Brain microvascular endothelial cell (primary cell): ENCODE measurements around the gene RERE.

Experiments
- DNase-seq: peaks from one replicate; pipeline ENCODE4 v3.0.0-alpha.2; 2020
- H3K27ac ChIP-seq: fragments of 250-450 bp; sonication (Bioruptor Pico); 2 replicates; pipeline ENCODE4 v1.5.1; 2020; ENCODE audit warnings: mild to moderate bottlenecking, moderate library complexity
- H3K27me3 ChIP-seq: fragments of 250-450 bp; sonication (Bioruptor Pico); replicated peaks from 2 replicates; pipeline ENCODE4 v1.5.1; 2020; ENCODE audit warnings: mild to moderate bottlenecking
- H3K36me3 ChIP-seq: fragments of 250-450 bp; sonication (Bioruptor Pico); replicated peaks from 2 replicates; pipeline ENCODE4 v1.5.1; 2020; ENCODE audit warnings: mild to moderate bottlenecking
- H3K4me3 ChIP-seq: 2 replicates; pipeline ENCODE4 v1.5.1; 2011; ENCODE audit warnings: low read depth, mild to moderate bottlenecking, control low read depth, low read length, moderate library complexity
- in situ Hi-C: cut with HindIII; loops from 2 replicates; pipeline ENCODE4 v1.10.0; 2017; ENCODE audit warnings: low sequenced_read_pairs, low pct_ligation_motif_present
- TF ChIP-seq, protein P1 (sequence below): IDR thresholded peaks from 2 replicates; pipeline ENCODE4 v1.5.1; 2011; ENCODE audit warnings: low read depth, mild to moderate bottlenecking, moderate library complexity, low read length, control low read depth, inconsistent platforms; ENCODE audit errors: missing control alignments

Gene RERE

DNA sequence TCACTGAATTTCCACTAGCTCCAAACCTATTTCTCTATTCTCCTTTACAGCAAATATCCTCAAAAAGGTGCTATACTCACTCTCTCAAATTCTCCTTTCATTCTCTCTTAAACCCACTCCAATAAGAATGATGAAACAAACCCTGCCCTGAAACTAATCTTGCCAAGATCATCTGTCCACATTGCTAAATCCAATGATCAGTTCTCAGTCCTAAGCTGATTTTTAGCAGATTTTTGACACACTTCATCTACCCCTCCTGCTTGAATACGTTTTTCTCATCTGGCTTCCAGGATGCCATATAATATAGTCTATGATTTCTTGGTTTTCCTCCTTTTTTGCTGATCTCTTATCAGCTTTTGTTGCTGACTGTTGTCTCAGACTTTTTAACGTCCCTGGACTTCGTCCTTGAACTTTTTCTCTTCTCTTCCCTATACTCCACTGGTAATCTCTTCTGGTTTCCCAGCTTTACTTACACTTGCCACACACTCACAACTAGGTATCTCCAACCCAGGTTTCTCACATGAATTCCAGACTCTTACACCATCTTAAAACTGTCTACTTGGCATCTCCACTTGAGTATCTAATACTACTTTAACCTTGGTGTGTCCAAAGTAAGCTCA, 35.3 kb downstream of the RERE start:
- no peak overlapping the region for H3K27ac ChIP-seq
- no peak for DNase-seq
- no peaks in the 10 kb centered on the region for H3K36me3 ChIP-seq
- H3K27me3 ChIP-seq, result no peaks in the 10 kb centered on the region
- in situ Hi-C loops, result no loop called here
- TF ChIP-seq, protein P1, sequence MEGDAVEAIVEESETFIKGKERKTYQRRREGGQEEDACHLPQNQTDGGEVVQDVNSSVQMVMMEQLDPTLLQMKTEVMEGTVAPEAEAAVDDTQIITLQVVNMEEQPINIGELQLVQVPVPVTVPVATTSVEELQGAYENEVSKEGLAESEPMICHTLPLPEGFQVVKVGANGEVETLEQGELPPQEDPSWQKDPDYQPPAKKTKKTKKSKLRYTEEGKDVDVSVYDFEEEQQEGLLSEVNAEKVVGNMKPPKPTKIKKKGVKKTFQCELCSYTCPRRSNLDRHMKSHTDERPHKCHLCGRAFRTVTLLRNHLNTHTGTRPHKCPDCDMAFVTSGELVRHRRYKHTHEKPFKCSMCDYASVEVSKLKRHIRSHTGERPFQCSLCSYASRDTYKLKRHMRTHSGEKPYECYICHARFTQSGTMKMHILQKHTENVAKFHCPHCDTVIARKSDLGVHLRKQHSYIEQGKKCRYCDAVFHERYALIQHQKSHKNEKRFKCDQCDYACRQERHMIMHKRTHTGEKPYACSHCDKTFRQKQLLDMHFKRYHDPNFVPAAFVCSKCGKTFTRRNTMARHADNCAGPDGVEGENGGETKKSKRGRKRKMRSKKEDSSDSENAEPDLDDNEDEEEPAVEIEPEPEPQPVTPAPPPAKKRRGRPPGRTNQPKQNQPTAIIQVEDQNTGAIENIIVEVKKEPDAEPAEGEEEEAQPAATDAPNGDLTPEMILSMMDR, result no peak
- H3K4me3 ChIP-seq, result no peak overlapping the region

DNA sequence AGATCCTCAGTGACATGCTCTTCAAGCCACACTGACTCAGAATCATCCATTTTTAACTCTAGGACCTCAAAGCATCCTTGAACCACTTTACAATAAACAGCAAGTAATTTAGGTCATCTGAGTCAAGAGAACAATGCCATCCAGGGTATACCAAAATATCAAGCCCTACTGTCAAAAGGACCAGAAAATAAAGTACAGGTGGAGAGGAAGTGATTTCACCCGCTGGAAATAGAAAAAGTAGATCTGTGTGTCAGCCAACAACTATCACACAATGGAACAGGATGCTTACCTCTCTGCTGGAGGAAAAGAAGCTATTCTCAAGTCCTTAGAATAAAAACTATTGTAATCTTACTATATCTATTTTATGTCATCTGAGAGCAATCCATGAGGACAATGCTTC, 37.0 kb downstream of the RERE start:
- TF ChIP-seq, protein P1, result no peak
- Histone ChIP-seq H3K27ac (no peak overlapping the region), H3K4me3 (no peak overlapping the region)

GRCh38 chr1:8777867-8778266, 39.6 kb downstream of the RERE start:
- no peak for DNase-seq
- Histone ChIP-seq H3K27ac (no peak overlapping the region), H3K36me3 (no peaks in the 10 kb centered on the region), H3K4me3 (no peak overlapping the region), H3K27me3 (no peaks in the 10 kb centered on the region)
- in situ Hi-C loops, result no loop called here
- TF ChIP-seq, protein P1, result no peak

More for the DNA sequence above, 37.0 kb downstream of the RERE start:
- Histone ChIP-seq H3K27me3 (no peaks in the 10 kb centered on the region), H3K36me3 (no peaks in the 10 kb centered on the region)
- in situ Hi-C loops, result no loop called here
- no peak for DNase-seq

DNA sequence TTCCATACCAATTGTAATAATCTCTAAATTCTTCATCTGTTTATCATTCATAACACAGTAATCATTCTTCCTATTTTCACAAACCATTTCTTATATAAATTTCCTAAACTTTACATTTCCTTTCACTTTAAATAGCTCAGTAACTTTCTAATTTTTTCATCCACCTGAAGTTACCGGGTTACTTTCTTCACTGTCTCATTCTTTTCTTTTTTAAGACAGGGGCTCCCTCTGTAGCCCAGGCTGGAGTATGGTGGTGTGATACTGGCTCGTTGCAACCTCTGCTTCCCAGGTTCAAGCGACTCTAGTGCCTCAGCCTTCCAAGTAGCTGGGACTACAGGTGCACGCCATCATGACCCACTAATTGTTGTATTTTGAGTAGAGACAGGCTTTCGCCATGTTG, 41.3 kb downstream of the RERE start:
- Histone ChIP-seq H3K36me3 (no peaks in the 10 kb centered on the region), H3K27ac (no peak overlapping the region), H3K4me3 (no peak overlapping the region), H3K27me3 (no peaks in the 10 kb centered on the region)
- TF ChIP-seq, protein P1, result no peak
- in situ Hi-C loops, result no loop called here
- DNase-seq, result no peak

DNA sequence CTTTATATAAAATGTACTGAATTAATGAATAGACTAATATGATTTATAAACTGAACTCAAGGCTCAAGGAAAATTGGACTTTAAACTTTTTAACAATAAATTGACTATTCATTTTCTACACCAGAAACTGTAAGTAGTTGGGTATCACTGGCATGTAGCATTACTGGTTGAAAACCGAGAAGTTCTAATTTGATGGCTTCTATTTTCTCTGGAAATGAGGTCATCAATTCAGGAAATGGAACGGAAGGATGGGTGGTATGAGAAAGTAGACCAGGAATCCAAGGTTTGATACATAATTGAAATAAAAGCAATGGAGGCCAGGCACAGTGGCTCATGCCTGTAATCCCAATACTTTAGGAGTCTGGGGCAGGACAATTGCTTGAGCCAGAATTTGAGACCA, 50.4 kb downstream of the RERE start:
- TF ChIP-seq, protein P1, result no peak
- Histone ChIP-seq H3K27ac (no peak overlapping the region), H3K4me3 (no peak overlapping the region), H3K27me3 (no peaks in the 10 kb centered on the region), H3K36me3 (no peaks in the 10 kb centered on the region)
- in situ Hi-C loops, result no loop called here
- DNase-seq, result peak; percentile 4

GRCh38 chr1:8765198-8765597, 52.2 kb downstream of the RERE start:
- Histone ChIP-seq H3K27ac (no peak overlapping the region), H3K4me3 (no peak overlapping the region), H3K27me3 (no peaks in the 10 kb centered on the region), H3K36me3 (no peaks in the 10 kb centered on the region)
- TF ChIP-seq, protein P1, result no peak
- in situ Hi-C loops, result no loop called here
- no peak for DNase-seq
